Measurements from ENCODE around the gene TPM4.

TPM4 gene

DNA sequence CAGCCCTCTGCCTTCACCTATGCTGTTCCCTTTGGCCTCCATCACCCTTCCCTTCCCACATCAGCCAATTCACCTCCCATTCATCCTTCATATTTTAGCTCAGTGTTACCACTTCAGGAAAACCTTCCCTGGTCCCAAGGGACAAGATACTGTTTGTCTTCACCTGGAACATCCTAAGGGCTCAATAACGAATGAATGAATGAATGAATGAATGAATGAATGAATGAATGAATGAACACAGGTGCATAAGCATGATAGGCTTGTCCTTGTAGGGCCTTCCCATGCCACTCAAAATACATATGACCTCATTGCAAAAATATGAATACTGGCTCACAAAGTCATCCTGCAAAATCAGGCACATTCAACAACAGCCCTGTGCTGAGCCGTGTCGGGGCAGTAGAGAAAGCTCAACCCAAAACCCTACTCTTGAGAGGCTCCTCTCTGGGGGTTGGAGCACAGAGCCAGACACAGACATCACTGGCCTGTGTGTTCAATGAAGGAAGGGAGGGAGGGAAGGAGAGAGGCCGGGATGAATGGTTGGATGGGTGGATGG, 33.7 kb upstream of the TPM4 start:
- DNase-seq: no peak

DNA sequence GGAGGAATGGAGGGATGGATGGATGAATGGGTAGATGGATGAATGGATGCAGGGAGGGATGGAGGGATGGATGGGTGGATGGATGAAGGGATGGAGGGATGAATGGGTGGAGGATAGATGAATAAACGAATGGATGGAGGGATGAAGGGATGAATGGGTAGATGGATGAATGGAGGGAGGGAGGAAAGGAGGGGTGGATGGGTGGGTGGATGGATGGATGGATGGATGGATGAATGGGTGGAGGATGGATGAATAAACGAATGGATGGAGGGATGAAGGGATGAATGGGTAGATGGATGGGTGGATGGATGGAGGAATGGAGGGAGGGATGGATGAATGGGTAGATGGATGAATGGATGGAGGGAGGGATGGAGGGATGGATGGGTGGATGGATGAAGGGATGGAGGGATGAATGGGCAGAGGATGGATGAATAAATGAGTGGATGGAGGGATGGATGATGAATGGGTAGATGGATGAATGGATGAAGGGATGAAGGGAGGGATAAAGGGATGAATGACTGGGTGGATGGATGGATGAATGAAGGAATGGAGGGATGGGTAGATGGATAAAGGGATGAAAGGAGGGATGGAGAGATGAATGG, 33.0 kb upstream of the TPM4 start:
- DNase-seq: no peak

- no peak for DNase-seq
Observed at GRCh38 chr19:16044746-16045145, 31.5 kb upstream of the TPM4 start.

GRCh38 chr19:16045171-16045570, 31.1 kb upstream of the TPM4 start:
- no peak for DNase-seq

GRCh38 chr19:16045893-16046292, 30.4 kb upstream of the TPM4 start:
- DNase-seq: no peak

DNA sequence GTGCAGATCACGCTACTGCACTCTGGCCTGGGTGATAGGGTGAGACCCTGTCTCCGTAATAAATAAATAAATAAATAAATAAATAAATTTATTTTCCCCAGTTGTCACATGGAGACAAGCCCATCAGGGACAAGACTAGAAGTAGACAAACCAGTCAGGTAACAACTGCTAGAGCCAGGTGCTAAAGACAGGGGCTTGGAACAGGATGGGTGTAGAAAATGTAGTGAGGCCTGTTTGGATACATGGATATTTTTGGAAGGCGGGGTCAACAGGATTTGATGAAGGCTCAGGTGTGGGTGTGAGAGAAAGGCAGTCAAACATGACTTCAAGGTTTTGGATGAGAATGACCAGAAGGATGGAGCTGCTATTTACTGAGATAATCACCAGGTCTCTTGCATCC, 27.7 kb upstream of the TPM4 start:
- no peak for DNase-seq

GRCh38 chr19:16051254-16052025, 24.9 kb upstream of the TPM4 start:
- DNase-seq: no peak

DNA sequence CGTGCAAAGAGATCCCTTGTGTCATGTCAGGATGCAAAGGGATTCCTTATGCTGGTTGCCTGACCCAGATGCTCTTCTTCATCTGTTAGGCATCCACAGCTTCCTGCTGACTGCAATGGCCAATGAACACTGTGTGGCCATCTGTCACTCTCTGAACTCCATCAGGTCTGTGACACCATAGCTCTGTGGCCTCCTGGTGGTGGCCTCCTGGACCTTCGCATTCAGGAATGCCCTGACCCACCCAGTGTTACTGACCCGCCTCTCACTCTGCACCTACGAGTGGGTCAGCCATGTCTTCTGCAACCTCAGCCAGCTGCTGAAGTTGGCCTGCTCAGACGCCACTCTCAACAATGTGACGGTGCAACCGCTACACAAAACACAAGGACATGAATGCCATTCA, 23.9 kb upstream of the TPM4 start:
- no peak for DNase-seq

GRCh38 chr19:16057062-16057461, 19.2 kb upstream of the TPM4 start:
- DNase-seq: no peak

DNA sequence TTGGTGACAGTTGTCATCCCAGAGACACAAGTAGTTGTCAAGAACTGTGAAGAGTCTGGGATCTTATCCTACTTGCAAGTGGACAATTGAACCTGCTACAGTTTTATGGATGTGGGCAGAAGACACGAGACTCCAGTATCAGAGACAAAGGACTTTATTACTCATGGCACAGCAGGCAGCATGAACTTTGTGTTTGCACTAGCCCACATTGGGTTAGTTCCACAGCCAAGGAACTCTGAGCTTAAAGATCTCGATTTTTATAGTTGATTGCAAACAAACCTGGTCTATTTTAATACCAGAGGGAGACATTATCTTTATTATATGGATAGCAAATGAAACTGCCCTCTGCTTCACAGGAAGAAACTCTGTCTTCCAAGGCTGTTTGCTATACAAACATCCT, 16.0 kb upstream of the TPM4 start:
- DNase-seq: no peak

- no peak for DNase-seq
Observed at GRCh38 chr19:16061943-16062342, 14.4 kb upstream of the TPM4 start.

DNA sequence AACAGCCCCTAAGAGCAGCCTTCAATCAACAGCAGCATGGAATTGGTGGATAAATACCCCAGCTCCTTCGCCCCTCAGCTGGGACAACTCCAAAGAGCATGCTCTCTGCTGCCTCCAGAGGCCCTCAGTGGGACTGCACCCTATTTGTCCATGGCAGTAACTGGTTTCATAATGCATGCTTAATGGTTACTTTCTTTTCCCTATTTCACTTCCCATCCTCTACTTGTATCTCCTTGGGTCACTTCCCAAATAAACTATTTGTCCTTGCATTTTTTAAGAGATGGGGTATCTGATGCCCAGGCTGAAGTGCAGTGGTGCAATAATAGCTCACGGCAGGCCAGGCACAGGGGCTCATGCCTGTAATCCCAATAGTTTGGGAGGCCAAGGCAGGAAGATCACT, 13.5 kb upstream of the TPM4 start:
- DNase-seq: no peak

- no peak for DNase-seq
Observed at GRCh38 chr19:16064209-16064889, 11.9 kb upstream of the TPM4 start.

DNA sequence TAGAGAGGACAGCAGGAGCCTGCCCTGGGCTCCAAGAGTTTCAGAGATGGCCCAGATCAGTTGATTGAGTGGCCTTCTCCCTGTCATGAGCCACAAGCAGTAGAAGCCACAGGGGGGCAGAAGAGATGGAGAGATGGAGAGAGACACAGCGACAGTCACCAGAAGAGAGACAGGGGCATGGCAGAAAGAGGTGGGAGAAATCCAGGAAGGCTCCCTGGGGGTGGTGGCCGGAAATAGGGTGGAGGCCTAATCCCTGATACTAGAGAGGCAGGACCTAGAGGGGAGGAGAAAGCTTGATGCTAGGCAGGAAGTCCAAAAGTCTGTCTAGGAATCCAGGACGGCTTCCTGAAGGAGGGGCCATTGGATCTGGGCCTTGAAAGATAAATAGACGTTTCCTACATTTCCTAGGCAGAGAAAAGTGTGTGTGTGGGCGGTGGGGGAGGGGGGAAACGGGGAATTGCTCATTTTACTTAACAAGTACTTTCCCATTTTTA, 9.6 kb upstream of the TPM4 start:
- no peak for DNase-seq

GRCh38 chr19:16067205-16067938, 8.9 kb upstream of the TPM4 start:
- no peak for DNase-seq

GRCh38 chr19:16068696-16069259, 7.5 kb upstream of the TPM4 start:
- no peak for DNase-seq

DNA sequence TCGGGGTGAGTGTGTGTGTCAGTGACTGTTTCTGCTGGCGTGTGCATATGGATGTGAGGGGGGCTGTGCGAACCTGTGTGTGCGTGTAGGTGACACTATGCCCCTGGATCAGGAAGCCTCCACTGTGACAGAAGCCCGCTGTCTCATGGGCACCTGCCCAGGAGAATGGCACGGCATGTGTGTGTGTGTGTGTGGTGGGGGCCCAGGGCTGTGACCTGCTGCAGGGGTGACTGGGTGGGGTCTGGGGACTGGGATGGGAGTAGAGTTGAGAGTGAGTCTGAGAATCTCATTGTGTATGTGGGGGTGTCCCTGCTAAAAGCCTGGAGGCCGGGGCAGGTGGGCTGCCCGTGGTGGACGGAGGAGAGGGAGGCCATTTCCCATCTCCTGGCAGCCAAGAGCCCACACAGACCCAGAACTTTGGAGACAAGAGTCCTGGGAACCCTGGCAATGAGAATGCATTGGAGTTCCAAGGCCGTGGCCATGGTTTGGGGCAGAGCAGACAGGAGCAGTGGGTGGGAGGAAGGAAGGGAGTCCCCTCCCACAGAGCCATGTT, 6.4 kb upstream of the TPM4 start:
- no peak for DNase-seq

GRCh38 chr19:16070366-16070990, 5.8 kb upstream of the TPM4 start:
- DNase-seq: no peak

DNA sequence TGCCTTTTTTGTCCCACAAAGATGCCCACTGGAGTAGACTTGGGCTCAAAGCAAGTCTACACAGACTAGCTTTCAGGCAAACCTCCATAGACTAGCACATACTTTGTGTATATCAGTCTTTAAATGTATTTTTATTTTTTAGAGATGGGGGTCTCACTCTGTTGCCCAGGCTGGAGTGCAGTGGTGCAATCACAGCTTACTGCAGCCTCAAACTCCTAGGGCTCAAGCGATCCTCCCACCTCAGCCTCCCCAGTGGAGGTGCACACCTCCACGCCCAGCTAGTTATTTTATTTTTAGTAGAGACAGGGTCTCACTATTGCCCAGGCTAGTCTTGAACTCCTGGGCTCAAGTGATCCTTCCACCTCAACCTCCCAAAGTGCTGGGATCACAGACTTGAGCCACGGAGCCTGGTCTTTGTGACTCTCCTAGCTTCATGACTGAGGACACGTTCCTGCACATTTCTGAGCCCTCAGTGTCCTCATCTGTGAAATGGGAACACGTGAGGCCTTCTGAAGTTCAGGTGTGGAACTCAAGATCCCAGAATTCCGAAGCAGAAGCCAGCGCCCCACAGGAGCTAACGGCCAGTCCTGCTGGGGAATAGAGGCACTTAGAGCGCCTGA, 5.1 kb upstream of the TPM4 start:
- no peak for DNase-seq

DNA sequence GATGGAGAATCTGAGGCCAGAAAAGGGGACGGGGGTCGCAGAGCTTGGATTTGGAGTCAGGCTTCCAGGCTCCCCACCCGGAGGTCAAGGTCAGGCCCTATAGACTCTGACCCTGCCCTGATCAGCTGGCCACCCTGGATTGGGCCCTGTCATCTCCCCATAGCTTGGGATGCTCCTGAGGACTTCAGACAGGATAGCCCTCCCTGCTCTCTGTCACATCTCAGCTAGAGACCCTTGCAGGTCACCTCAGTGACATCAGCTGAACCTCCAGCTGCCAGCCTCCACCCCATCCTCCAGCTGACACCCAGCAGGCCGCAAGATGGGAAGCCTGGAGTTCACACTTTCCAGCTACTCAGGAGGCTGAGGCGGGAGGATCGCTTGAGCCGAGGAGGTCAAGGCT, 2.8 kb upstream of the TPM4 start:
- DNase-seq: no peak

DNA sequence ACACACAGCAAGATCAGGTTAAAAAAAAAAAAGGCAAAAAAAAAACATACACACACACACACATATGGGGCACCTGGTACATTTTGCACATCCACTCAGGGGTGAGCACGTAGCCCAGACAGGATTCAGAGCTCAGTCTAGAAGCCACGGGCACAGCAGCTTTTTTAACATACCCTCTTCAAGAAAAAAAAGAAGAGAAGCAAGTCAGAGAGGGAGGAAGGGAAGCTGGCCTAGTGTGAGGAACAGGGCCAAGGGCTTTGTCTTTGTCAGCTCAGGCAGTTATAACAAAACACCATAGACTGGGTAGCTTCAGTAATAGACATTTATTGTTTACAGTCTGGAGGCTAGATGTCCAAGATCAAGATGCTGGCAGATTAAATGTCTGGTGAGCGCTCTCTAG, 2.3 kb upstream of the TPM4 start:
- no peak for DNase-seq
